ENCODE data around the gene ANKRD63. TPM values are rescaled to one million over a fixed set of nuclear protein-coding genes. Genes with fewer than 3 reads are reported as not detected.

ANKRD63 gene
- total and polyA plus RNA-seq, 10 donors, result not detected

DNA sequence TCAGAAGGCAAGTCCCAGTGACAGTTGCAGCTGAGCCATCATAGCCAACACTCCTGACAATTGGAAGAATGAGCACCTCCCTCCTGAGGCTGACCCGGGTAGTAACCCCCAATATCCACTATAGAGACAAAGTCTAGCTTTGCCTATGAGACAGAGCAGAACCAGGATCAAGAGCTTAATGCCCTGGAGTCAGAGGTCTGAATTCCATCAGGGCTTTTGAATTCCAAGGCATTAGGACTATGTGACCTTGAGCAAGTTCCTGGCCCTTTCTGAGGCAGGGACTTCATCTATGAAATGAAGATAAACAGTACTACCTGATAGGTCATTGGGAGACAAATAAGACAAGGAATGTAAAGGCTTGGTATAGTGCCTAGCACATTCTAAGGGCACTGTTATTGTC lies 37.5 kb upstream of the ANKRD63 start:
- 73 to 100% (median 97%) methylated on average over 1 of the region's 1 CpG for WGBS, 5 donors
- no peak overlapping the region for H3K27ac ChIP-seq
- TF ChIP-seq, protein P1, sequence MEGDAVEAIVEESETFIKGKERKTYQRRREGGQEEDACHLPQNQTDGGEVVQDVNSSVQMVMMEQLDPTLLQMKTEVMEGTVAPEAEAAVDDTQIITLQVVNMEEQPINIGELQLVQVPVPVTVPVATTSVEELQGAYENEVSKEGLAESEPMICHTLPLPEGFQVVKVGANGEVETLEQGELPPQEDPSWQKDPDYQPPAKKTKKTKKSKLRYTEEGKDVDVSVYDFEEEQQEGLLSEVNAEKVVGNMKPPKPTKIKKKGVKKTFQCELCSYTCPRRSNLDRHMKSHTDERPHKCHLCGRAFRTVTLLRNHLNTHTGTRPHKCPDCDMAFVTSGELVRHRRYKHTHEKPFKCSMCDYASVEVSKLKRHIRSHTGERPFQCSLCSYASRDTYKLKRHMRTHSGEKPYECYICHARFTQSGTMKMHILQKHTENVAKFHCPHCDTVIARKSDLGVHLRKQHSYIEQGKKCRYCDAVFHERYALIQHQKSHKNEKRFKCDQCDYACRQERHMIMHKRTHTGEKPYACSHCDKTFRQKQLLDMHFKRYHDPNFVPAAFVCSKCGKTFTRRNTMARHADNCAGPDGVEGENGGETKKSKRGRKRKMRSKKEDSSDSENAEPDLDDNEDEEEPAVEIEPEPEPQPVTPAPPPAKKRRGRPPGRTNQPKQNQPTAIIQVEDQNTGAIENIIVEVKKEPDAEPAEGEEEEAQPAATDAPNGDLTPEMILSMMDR (IDR thresholded peaks at IDR 0.05 in 8 of 11, conservative IDR thresholded peaks at IDR 0.05 in 3 of 11), result no peak
- no peak for TF ChIP-seq POLR2AphosphoS5 (IDR thresholded peaks at IDR 0.05)
- no peak for TF ChIP-seq POLR2A (IDR thresholded peaks at IDR 0.05)
- no peak for DNase-seq
- peaks cover 13 to 62% (median 38%) of the 10 kb centered on the region in 6 donors for H3K4me1 ChIP-seq
- no peaks in the 10 kb centered on the region for H3K36me3 ChIP-seq
- H3K9me3 ChIP-seq, result no peaks in the 10 kb centered on the region
- intact Hi-C loops (cut with DNase I; ENCODE audit: low total_unique reads), result loop anchor here (5.0 kb wide), 1 partner anchor 102 kb away; no protein-coding TSS in a partner anchor
- H3K4me3 ChIP-seq, result no peak overlapping the region
- H3K27me3 ChIP-seq (replicated peaks in 1 of 7), result no peaks in the 10 kb centered on the region

DNA sequence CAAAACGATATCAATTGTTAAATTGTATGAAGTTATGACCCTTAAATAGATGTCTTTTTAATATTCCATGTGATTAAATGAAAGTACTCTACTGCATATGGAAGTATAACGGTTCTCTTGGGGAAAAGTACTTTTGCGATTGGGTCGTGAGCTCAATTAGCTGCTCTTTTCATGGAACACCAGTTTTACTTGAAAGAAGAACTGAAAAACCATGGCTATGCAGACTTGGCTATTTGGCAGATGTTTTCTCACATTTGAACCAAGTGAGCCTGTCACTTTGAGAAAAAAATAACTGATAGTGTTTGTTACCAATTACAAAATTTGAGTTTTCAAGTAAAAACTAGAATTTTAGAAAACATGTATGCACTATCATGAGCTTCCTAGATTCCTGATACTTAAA lies 34.7 kb upstream of the ANKRD63 start:
- DNase-seq, result no peak
- no peak overlapping the region for H3K4me3 ChIP-seq
- no peaks in the 10 kb centered on the region for H3K9me3 ChIP-seq
- peaks cover 5 to 64% (median 32%) of the 10 kb centered on the region in 6 donors for H3K4me1 ChIP-seq
- no peaks in the 10 kb centered on the region for H3K36me3 ChIP-seq
- TF ChIP-seq POLR2AphosphoS5 (IDR thresholded peaks at IDR 0.05) (no peak), POLR2A (IDR thresholded peaks at IDR 0.05) (no peak)
- TF ChIP-seq, protein P1 (IDR thresholded peaks at IDR 0.05 in 8 of 11, conservative IDR thresholded peaks at IDR 0.05 in 3 of 11), result no peak
- H3K27ac ChIP-seq, result no peak overlapping the region
- 58 to 72% (median 64%) methylated on average over 4 of the region's 4 CpGs for WGBS, 5 donors
- no peaks in the 10 kb centered on the region for H3K27me3 ChIP-seq (replicated peaks in 1 of 7)
- intact Hi-C loops (cut with DNase I; ENCODE audit: low total_unique reads), result no loop called here

DNA sequence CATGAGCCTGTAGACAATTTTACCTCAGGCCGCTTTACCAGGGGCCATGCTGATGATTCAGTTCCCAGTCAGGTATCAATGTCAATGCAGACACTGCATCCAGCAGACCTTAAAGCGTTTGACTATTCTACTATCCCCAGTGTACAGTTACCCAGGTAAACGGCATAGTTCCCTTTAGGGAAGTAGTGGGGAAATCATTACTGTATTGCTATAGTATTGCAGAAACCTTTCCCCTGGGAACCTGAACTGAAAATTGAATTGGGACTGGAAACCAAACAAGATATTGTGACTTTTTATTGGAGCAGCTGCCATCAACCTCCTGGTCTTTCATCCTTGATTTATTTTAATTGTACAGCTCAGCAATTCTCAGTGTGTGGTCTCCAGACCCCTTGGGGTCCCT lies 34.1 kb upstream of the ANKRD63 start:
- TF ChIP-seq, protein P1 (IDR thresholded peaks at IDR 0.05 in 8 of 11, conservative IDR thresholded peaks at IDR 0.05 in 3 of 11), result no peak
- TF ChIP-seq POLR2AphosphoS5 (IDR thresholded peaks at IDR 0.05), result no peak
- TF ChIP-seq POLR2A (IDR thresholded peaks at IDR 0.05), result no peak
- intact Hi-C loops (cut with DNase I; ENCODE audit: low total_unique reads), result no loop called here
- Histone ChIP-seq H3K27me3 (replicated peaks in 1 of 7) (no peaks in the 10 kb centered on the region), H3K4me3 (no peak overlapping the region), H3K9me3 (no peaks in the 10 kb centered on the region), H3K4me1 (peaks cover 5 to 60% (median 29%) of the 10 kb centered on the region in 6 donors), H3K36me3 (no peaks in the 10 kb centered on the region), H3K27ac (no peak overlapping the region)
- DNase-seq, result no peak
- WGBS, 5 donors, result 65 to 76% (median 68%) methylated on average over 3 of the region's 3 CpGs

DNA sequence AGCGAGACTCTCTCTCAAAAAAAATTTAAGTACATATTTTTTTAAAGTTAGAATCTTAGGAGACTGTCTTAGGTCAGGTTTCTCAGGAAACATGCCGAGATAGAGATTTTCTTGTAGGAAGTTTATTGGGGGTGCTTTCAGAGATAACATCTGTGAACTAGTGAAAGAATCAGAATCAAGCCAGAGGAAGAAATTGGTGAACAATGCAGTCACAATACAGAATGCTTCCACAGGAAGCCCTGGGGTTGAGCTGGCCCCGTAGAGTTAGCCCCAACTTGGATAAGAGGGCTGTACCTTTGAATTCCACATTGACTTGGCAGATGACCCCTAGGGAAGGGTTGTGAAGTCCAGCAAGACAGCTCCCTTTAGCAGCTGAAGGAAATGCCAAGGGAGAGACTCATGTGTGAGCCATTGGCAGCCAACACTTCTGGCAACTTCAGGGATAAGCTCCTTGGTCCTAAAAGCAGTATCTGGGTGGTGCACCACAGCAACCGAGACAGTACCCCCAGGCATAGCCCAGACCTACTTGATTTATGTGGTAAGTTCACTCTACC lies 31.9 kb upstream of the ANKRD63 start:
- H3K4me3 ChIP-seq, result no peak overlapping the region
- DNase-seq, result no peak
- H3K27me3 ChIP-seq (replicated peaks in 1 of 7), result no peaks in the 10 kb centered on the region
- H3K27ac ChIP-seq, result no peak overlapping the region
- TF ChIP-seq POLR2AphosphoS5 (IDR thresholded peaks at IDR 0.05) (no peak), POLR2A (IDR thresholded peaks at IDR 0.05) (no peak)
- TF ChIP-seq, protein P1 (IDR thresholded peaks at IDR 0.05 in 8 of 11, conservative IDR thresholded peaks at IDR 0.05 in 3 of 11), result no peak
- H3K36me3 ChIP-seq, result no peaks in the 10 kb centered on the region
- peaks cover 8 to 51% (median 27%) of the 10 kb centered on the region in 6 donors for H3K4me1 ChIP-seq
- intact Hi-C loops (cut with DNase I; ENCODE audit: low total_unique reads), result no loop called here
- 61 to 67% (median 66%) methylated on average over 4 of the region's 4 CpGs for WGBS, 5 donors
- H3K9me3 ChIP-seq, result no peaks in the 10 kb centered on the region
